Endodermal cell (in vitro differentiated cells): ENCODE measurements around the gene DPF3. TPM values are rescaled to one million over a fixed set of nuclear protein-coding genes. Genes with fewer than 3 reads are reported as not detected.

Experiments
- DNase-seq: peaks from one replicate; pipeline ENCODE4 v3.0.0-alpha.2; 2017
- H3K27ac ChIP-seq: 2 replicates; pipeline ENCODE4 v1.5.1; 2013; ENCODE audit warnings: mild to moderate bottlenecking, low read depth, low read length, moderate library complexity
- H3K27me3 ChIP-seq: 2 replicates; pipeline ENCODE4 v1.6.1; 2013; ENCODE audit warnings: mild to moderate bottlenecking, low read length, moderate library complexity; ENCODE audit not compliant: insufficient read depth, control insufficient read depth, poor library complexity, severe bottlenecking
- H3K36me3 ChIP-seq: 2 replicates; pipeline ENCODE4 v1.7.0; 2013; ENCODE audit warnings: mild to moderate bottlenecking, low read length, moderate library complexity; ENCODE audit not compliant: control insufficient read depth, insufficient read depth
- H3K4me1 ChIP-seq: one replicate; pipeline ENCODE4 v1.7.0; 2013; ENCODE audit warnings: low read length; ENCODE audit not compliant: control insufficient read depth, insufficient read depth
- H3K4me3 ChIP-seq: 2 replicates; pipeline ENCODE4 v1.5.1; 2013; ENCODE audit warnings: mild to moderate bottlenecking, low read length, moderate library complexity
- H3K9ac ChIP-seq: 2 replicates; pipeline ENCODE4 v1.6.1; 2013; ENCODE audit warnings: mild to moderate bottlenecking, low read length, moderate library complexity; ENCODE audit not compliant: poor library complexity, severe bottlenecking; ENCODE audit errors: extremely low read depth
- H3K9me3 ChIP-seq: 2 replicates; pipeline ENCODE4 v1.6.1; 2013; ENCODE audit warnings: mild to moderate bottlenecking, low read length, moderate library complexity; ENCODE audit not compliant: control insufficient read depth
- H3K27ac Mint-ChIP-seq: 2 replicates; pipeline ENCODE4 v1.8.0; 2020; ENCODE audit warnings: mixed read lengths
- H3K27me3 Mint-ChIP-seq: 2 replicates; pipeline ENCODE4 v1.8.0; 2021; ENCODE audit warnings: mild to moderate bottlenecking, mixed read lengths; ENCODE audit not compliant: insufficient read depth
- H3K36me3 Mint-ChIP-seq: 2 replicates; pipeline ENCODE4 v1.8.0; 2020; ENCODE audit warnings: low read depth, mixed read lengths
- H3K4me1 Mint-ChIP-seq: 2 replicates; pipeline ENCODE4 v1.8.0; 2020; ENCODE audit warnings: mixed read lengths
- H3K4me3 Mint-ChIP-seq: 2 replicates; pipeline ENCODE4 v1.8.0; 2020; ENCODE audit warnings: mild to moderate bottlenecking, moderate library complexity, mixed read lengths
- H3K9me3 Mint-ChIP-seq: 2 replicates; pipeline ENCODE4 v1.8.0; 2020; ENCODE audit warnings: mild to moderate bottlenecking, mixed read lengths
- CTCF ChIP-seq: fragments of 200-600 bp; sonication (generic); conservative IDR thresholded peaks from 2 replicates; pipeline ENCODE4 v1.5.0; 2021; ENCODE audit warnings: antibody characterized with exemption, mild to moderate bottlenecking
- WGBS, 2 experiments: methylation state at CpG; one replicate each; pipeline versions ENCODE4 v1.1.5 to v1.1.7; 2013; ENCODE audit warnings: missing lambda C conversion rate in 2 of 2, mixed read lengths in 1 of 2; ENCODE audit not compliant: insufficient coverage in 1 of 2, insufficient read length in 1 of 2; 5-methylcytosine and 5-hydroxymethylcytosine counted together
- total RNA-seq, 2 donors: library from RNA; stranded (reverse); fragmentation: NEBNext Ultra II Directional in 1 of 2; extraction: Animal tissue kit (Norgen Biotek cat#: 25700) in 1 of 2; gene quantifications; 2 replicates in 1 of 2; 3 replicates in 1 of 2; pipeline ENCODE4 v1.2.1, GENCODE V29; 2021

DPF3 gene
- total RNA-seq, 2 donors from 2014 or later: not detected

DNA sequence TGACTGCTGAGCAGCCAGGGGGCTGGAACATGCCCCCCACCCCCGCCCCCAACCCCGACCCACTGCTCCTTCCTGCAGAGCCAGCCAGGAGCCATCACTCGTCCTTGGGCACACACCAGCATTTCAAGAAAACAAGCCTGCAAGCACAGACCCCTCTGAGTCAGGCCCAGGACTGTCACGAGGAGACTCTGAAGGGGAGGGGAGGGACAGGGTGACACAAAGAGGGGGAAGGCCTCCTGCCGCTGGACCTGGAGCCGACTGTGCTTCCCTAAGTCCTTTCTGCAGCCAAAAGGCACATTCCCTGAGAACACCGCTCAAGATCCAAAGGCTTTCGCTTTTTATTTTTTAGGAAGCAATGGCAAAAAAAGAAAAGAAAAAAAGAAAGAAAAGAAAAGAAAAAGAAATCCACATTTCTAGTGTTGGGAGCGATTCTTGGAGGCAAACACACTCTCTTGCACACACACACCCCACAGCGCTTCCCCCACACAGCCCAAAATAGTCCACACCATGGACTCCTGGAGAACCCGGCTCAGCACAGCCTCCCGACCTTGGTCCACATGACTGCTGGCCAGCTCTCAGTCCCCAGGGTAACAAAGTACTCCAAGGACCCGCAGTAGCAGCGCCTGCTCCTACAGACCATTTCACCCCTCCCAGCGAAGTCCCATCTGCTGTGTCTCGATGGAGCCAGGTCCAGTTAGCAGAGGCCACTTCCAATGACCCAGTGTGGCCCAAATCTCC lies 101.7 kb downstream of the DPF3 start:
- no peak overlapping the region for H3K27ac ChIP-seq

DNA sequence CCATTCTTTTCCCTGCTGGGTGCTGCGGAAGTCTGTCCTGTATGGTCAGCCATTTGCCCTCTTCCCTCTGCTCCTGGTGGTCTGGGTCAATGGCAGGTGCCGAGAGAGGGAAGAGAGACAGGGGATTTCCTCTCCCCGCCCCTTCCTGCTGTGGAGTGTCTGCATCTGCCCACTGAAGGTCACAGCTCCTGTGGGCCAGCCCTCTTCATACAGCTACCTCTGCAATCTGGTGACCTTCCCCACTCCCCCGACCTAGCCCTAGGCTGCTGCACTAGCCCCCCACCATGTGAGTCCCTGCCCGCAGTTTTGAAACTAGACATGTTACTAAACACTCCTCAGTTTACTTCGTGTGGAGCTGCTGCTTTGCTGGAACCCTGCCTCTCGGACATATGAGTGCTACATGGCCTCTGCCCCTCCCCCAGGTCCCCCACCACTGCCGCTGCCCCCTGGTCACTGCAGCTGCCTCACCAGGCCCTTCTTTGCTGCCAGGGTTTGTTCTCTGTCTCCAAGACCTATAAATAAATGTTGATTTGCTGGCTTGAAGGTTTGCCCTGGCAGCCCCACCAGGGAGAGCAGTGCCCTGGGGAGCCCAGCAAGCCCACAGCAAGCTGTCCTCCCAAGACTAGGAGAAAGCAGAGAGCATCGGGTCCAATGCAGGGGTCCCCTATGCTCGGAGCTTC lies 102.9 kb downstream of the DPF3 start:
- WGBS, 2 experiments: 88 to 100% methylated on average over 1 to 9 of the region's 10 CpGs
- DNase-seq: peak; percentile 34
- TF ChIP-seq CTCF: no peak
- peaks cover 2% of the 10 kb centered on the region for H3K27me3 Mint-ChIP-seq
- Histone ChIP-seq H3K36me3 (no peaks in the 10 kb centered on the region), H3K9me3 (no peaks in the 10 kb centered on the region), H3K4me3 (no peak overlapping the region), H3K4me1 (no peaks in the 10 kb centered on the region), H3K27ac (no peak overlapping the region), H3K27me3 (no peaks in the 10 kb centered on the region), H3K9ac (no peak overlapping the region)
- peaks cover 7% of the 10 kb centered on the region for H3K4me1 Mint-ChIP-seq
- no peak overlapping the region for H3K27ac Mint-ChIP-seq
- no peak overlapping the region for H3K4me3 Mint-ChIP-seq
- no peaks in the 10 kb centered on the region for H3K9me3 Mint-ChIP-seq
- no peaks in the 10 kb centered on the region for H3K36me3 Mint-ChIP-seq

More for the DNA sequence above, 101.7 kb downstream of the DPF3 start:
- H3K9ac ChIP-seq: no peak overlapping the region
- no peak overlapping the region for H3K27ac Mint-ChIP-seq
- no peak for TF ChIP-seq CTCF
- H3K36me3 ChIP-seq: no peaks in the 10 kb centered on the region
- no peaks in the 10 kb centered on the region for H3K9me3 ChIP-seq
- H3K9me3 Mint-ChIP-seq: no peaks in the 10 kb centered on the region
- 73 to 77% methylated on average over 7 to 16 of the region's 16 CpGs for WGBS, 2 experiments
- no peaks in the 10 kb centered on the region for H3K4me1 ChIP-seq
- H3K36me3 Mint-ChIP-seq: no peaks in the 10 kb centered on the region
- H3K4me1 Mint-ChIP-seq: peaks cover 7% of the 10 kb centered on the region
- H3K27me3 Mint-ChIP-seq: peaks cover 2% of the 10 kb centered on the region
- H3K4me3 ChIP-seq: no peak overlapping the region
- DNase-seq: peak; percentile 70
- H3K27me3 ChIP-seq: no peaks in the 10 kb centered on the region
- H3K4me3 Mint-ChIP-seq: no peak overlapping the region

- Histone ChIP-seq H3K4me3 (no peak overlapping the region), H3K27me3 (no peaks in the 10 kb centered on the region), H3K9me3 (no peaks in the 10 kb centered on the region), H3K36me3 (no peaks in the 10 kb centered on the region), H3K27ac (no peak overlapping the region), H3K4me1 (no peaks in the 10 kb centered on the region), H3K9ac (no peak overlapping the region)
- 92 to 95% methylated on average over 12 to 13 of the region's 13 CpGs for WGBS, 2 experiments
- no peaks in the 10 kb centered on the region for H3K36me3 Mint-ChIP-seq
- peaks cover 7% of the 10 kb centered on the region for H3K4me1 Mint-ChIP-seq
- peaks cover 2% of the 10 kb centered on the region for H3K27me3 Mint-ChIP-seq
- no peaks in the 10 kb centered on the region for H3K9me3 Mint-ChIP-seq
- H3K27ac Mint-ChIP-seq: no peak overlapping the region
- DNase-seq: peak; percentile 56
- no peak overlapping the region for H3K4me3 Mint-ChIP-seq
- peak; percentile 14 for TF ChIP-seq CTCF
Observed at GRCh38 chr14:72788972-72789728, 104.8 kb downstream of the DPF3 start.
